Activated CD4-positive, alpha-beta T cell treated with anti-CD3 and anti-CD28 coated beads, Interleukin-2, amount 50 U/mL, for 16 hours (primary cell): ENCODE data around the gene GRM8.

Source experiments
- DNase-seq: peaks from one replicate; pipeline ENCODE4 v3.0.0-alpha.2; 2020

GRM8 gene

GRCh38 chr7:127146746-127147536 is 105.8 kb downstream of the GRM8 start:
- DNase-seq: no peak

GRCh38 chr7:127137146-127137545 is 115.6 kb downstream of the GRM8 start:
- DNase-seq: no peak

DNA sequence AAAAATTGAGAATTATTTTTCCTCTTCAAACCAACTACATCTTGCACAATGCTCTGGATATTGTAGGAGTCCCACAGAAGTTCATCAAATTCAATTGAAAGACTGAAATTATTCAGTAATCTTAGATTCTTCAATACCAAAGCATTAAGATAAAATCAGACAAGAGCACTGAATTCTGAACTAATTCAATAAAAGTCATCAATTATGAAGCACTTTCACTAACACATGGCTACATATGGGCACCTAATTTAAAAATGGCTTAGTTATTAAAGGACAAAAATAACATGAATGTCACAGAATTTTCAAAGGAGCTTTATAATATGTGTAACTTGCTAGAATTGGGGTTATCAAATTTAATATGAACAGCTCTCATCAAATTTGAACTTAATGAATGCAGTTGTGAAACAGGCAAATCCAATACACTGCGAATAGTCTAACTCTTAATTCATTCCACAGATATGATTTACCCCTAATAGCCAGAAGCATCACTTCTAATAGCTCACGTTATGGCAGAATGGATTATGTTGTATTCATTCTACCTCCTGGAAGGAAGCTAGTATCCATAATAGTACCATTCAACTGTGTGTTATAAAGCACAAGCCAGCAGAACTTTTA is 116.8 kb downstream of the GRM8 start:
- DNase-seq: no peak

DNA sequence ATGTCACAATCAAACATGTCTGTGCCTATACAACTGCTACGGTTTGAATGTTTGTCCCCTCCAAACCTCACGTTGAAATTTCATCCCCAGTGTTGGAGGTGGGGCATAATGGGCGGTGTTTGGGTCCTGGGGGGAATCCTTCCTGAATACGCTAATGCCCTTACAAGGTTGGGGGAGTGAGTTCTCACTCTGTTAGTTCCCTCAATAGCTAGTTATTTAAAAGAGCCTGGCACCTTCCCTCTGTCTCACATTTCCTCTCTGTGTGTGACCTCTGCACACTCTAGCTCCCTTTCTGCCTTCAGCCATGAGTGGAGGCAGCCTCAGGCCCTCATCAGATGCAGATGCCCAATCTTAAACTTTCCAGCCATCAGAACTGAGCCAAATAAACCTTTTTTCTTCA is 129.5 kb downstream of the GRM8 start:
- no peak for DNase-seq

DNA sequence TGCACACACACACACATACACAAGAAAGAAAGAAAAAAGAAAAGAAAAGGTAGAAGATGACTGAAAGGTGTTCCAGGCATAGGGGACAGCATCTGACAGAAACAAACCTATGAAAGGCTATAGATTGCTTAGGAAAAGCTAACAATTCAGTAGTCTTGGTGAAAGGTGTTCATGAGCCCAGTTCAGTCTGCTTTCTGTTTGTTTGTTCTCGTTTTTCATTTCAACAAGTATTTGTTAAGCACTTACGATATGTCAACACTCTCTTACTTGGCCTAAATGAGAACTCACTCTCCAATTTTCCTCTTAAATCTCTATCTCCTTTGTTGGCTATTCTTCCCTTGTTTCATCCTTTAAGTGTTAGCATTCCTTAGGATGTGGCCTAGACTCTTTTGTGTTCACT is 133.2 kb downstream of the GRM8 start:
- DNase-seq: no peak

DNA sequence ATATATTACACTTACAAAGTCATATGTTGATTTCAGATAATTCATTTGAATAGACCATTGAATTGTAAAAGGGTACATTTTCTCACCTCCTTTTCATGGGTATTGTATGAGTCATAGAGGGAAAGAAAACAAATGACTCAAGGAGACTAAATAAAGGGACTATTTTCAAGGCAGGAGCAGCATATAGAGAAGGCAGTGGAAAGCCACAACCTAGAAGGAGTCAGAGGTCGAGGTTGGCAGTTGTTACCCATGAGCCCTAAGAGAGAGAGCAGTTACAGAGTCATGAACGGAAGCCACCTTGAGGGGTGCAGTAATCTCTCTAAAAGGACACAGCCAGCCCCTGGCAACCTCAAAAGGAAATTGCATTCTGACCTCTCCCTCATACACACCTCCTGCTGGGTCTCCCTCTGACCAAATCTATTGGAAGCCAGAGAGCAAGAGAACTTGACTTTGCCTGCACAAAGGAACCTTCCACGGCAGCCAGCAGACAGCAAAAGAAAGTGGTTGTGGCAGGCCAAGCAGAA is 137.9 kb downstream of the GRM8 start:
- peak; percentile 48 for DNase-seq

- DNase-seq: peak; percentile 14
Observed at GRCh38 chr7:127107601-127108007, 145.1 kb downstream of the GRM8 start.

- no peak for DNase-seq
Observed at GRCh38 chr7:127093340-127093739, 159.4 kb downstream of the GRM8 start.

DNA sequence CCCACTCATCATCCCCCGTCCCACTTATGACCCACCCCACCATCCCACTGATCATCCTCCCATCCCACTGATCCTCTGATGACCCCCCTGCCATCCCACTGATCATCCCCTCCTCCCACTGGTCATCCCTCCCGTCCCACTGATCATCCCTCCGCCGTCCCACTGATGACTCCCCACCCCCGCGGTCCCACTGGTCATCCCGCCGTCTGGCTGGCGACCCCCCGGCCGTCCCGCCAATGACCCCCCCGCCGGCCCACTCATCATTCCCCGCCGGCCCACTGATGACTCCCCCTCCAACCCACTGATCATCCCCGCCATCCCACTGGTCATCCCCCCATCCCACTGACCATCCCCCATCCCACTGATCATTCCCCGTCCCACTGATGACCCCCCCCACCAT is 161.1 kb downstream of the GRM8 start:
- DNase-seq: no peak

DNA sequence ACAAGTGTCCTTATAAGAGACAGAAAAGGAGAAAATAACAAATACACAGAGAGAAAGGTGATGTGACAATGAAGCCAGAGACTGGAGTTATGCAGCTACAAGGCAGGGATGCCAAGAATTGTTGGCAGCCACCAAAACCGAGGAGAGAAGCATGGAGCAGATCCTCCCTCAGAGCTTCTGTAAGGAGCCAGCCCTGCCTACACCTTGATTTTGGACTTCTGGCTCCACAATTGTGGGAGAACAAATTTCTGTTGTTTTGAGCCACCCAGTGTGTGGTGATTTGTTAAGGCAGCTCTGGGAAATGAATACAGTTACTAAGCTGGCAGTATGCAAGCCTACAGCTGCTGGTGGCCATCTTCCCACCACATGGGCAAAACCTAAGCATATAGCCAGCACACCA is 163.6 kb downstream of the GRM8 start:
- no peak for DNase-seq

DNA sequence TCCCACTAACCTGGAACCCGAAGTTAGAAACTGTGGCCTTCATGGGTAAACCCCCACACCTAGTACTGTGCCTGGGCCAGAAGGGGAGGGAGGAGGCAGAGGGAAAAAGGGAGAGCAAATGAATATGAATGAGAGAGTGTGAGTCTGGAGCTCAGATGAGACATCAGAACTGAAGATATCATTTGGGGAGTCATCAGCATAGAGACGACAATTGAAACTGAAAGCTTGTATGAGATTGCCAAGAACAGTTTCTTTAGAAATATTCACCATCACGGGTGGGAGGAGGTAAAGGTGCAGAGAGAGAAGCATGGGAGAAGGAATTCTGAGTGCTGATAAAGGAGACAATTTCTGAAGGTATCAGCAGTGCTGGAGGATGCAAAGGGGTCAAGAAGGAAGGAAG is 171.2 kb downstream of the GRM8 start:
- no peak for DNase-seq

GRCh38 chr7:127080576-127080975 is 172.2 kb downstream of the GRM8 start:
- no peak for DNase-seq

- no peak for DNase-seq
Observed at GRCh38 chr7:127066974-127067373, 185.8 kb downstream of the GRM8 start.

DNA sequence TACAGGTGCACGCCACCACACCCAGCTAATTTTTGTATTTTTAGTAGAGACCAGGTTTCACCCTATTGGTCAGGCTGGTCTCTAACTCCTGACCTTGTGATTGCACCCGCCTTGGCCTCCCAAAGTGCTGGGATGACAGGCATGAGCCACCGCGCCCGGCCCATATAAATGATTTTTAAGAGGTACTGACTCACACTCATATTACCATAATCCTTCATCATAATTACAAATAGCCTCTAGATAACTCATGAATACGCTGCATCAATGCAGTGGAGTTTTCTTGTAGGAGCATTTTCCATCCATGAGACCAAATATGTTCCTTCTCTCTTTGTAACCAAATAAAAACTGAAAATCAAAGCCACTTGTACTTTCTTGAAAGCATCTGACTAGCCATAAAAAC is 193.3 kb downstream of the GRM8 start:
- DNase-seq: no peak

DNA sequence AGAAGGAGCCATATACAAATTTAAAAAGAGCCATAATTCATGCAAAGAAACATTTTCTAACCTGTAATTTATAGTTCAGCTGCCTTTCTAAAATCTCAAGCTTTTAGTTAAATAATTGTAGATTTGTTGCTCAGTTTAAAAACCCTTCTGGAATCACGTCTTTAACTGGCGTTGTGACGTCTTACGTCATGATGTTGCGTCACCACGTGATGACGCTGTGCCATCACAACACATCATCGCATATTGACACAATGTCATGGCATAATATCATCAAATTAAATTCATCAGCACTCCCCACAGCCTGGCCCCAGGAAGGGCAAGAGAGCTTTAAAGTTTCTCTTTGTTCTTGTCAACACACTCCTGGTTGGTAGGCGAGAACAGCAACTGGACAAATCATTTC is 194.8 kb downstream of the GRM8 start:
- no peak for DNase-seq

GRCh38 chr7:127056202-127056601 is 196.5 kb downstream of the GRM8 start:
- DNase-seq: no peak

- DNase-seq: no peak
Observed at GRCh38 chr7:127047521-127047920, 205.2 kb downstream of the GRM8 start.

DNA sequence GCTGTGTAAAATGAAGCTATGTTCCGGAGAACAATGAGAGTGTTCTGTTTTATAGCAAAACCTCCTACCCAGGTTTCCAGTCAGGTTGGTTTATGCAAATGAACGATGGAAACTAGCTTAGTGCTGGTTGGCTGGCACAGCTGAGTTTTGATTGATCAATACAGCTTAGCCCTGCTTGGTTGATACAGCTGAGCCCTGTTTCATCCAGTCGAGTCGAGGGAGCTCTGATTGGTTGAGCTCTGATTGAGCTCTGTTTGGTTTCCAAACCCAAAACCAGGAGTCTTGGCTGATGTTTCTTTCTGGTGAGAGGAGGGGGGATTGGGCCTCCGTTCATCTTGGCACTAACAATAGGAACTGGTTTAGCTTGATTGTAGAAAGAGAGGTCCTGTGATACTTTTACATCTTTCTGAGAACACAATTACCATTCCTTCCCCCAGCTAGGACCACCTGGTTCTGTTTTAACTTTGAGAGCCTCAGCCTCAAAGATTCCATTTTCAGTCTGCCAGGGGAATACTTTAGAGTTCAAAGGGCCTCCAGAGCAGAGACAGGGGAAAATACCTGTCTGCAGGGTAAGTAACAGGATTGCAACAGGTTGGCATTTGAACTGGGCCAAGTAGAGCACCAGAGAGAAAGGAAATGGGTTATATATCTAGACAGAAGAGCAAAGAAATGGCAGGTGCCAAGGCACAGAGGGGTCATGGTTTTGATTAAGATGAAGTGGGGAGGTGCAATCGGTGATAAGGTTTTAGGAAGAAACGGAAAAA is 210.9 kb downstream of the GRM8 start:
- DNase-seq: no peak

GRCh38 chr7:127040042-127040441 is 212.7 kb downstream of the GRM8 start:
- no peak for DNase-seq

GRCh38 chr7:127039541-127039940 is 213.2 kb downstream of the GRM8 start:
- DNase-seq: no peak

DNA sequence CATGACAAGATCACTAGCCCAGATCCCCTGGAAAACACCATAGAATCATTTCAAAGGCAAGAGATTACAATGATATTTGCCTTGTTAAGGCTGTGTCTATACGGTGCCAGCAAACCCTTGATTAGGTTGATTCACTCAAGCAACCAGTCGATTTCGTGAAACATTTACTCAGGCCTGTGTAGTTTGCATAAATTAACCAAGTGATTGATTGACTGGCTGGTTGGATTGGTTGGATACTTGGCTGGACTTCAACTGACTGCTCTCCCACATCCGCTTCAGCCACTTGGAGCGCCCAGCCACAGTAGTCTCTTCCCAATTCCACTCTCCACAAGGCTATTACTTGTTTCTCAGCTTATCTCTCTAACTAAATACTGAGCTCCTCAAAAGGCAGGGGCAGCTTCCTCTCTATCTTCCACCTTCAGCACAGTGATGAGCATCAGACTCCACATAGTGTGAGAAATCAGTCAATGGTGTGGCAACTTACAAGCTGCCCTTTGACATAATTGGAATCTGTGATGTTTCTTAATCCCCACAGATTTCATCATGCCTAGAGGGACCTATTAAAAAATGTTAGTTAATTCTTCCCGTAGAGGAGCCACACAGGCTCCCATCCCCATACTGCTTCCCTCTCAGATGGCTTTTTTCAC is 217.4 kb downstream of the GRM8 start:
- DNase-seq: no peak

GRCh38 chr7:127034186-127034806 is 218.4 kb downstream of the GRM8 start:
- DNase-seq: no peak

DNA sequence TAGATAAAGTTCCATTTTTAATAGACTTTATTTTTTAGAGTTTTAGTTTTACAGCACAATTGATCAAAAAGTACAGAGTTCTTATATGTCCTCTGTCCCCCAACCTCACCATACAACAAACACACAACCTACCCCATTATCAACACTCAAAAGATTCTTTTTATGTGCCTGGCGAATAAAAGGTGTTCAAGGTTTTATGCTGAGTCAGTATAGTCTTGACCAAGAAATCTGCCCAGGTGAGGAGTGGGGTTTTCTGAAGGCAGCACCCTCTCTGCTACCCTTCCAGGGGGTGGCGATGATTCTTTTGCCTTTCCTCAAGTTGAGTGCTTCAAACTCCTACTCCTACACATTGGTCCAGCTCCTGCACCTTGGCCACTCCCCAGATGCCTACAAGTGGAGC is 222.9 kb downstream of the GRM8 start:
- DNase-seq: no peak
